Measurements from ENCODE around the gene LLGL2.

- no peak for TF ChIP-seq CTCF (conservative IDR thresholded peaks at IDR 0.05; ENCODE audit: low read depth, low read length)
- no peak for TF ChIP-seq EZH2 (IDR thresholded peaks at IDR 0.05; ENCODE audit: borderline replicate concordance, low read depth, low read length, poor library complexity, severe bottlenecking)
These were observed 80.3 kb downstream of the LLGL2 start for GRCh38 chr17:75605790-75606189.

Measured in A673 (cell line).